PC-9 (cell line): ENCODE data around the gene XXYLT1. TPM values are rescaled to one million over a fixed set of nuclear protein-coding genes. Genes with fewer than 3 reads are reported as not detected.

Source experiments
- BruUV-seq: library from RNA; stranded (reverse); fragments of 400-500 nt; replicated peaks from 2 replicates; lab custom pipeline; 2021; lab: Mats Ljungman, UMichigan
- CTCF ChIA-PET: fragments of 300-600 bp; sonication (Branson Sonifier 250); formaldehyde crosslinking; loops from one replicate; lab custom pipeline; 2022; ENCODE audit warnings: antibody characterized with exemption; lab: Charles Lee
- POLR2A ChIA-PET: fragments of 300-600 bp; sonication (Branson Sonifier 250); formaldehyde crosslinking; loops from one replicate; lab custom pipeline; 2022; ENCODE audit warnings: antibody characterized with exemption; ENCODE audit not compliant: unreplicated experiment; lab: Charles Lee
- DNase-seq, 2 experiments: peaks; one replicate each; pipeline versions ENCODE4 v3.0.0 to v3.0.0-alpha.2; 2015 to 2022; ENCODE audit warnings: mixed read lengths in 1 of 2
- H2AFZ ChIP-seq: fragments of 200-600 bp; sonication (generic); 2 replicates; pipeline ENCODE4 v1.8.1; 2017; ENCODE audit warnings: antibody characterized with exemption
- H3F3A ChIP-seq: fragments of 200-600 bp; sonication (generic); 2 replicates; pipeline ENCODE4 v1.8.1; 2017; ENCODE audit warnings: antibody characterized with exemption, mild to moderate bottlenecking, low read depth; ENCODE audit not compliant: insufficient read depth
- H3K27ac ChIP-seq: fragments of 200-600 bp; sonication (generic); 2 replicates; pipeline ENCODE4 v1.6.1; 2016; ENCODE audit warnings: mixed run types
- H3K27me3 ChIP-seq: fragments of 200-600 bp; sonication (generic); 2 replicates; pipeline ENCODE4 v1.6.1; 2016; ENCODE audit warnings: low read depth, mixed run types; ENCODE audit not compliant: insufficient read depth
- H3K36me3 ChIP-seq: fragments of 200-600 bp; sonication (generic); 2 replicates; pipeline ENCODE4 v1.6.1; 2016; ENCODE audit warnings: low read depth, mixed run types
- H3K4me1 ChIP-seq: fragments of 200-600 bp; sonication (generic); replicated peaks from 2 replicates; pipeline ENCODE4 v1.6.1; 2016; ENCODE audit warnings: mixed run types; ENCODE audit not compliant: insufficient read depth
- H3K4me2 ChIP-seq: fragments of 200-600 bp; sonication (generic); 2 replicates; pipeline ENCODE4 v1.6.1; 2017; ENCODE audit warnings: mixed run types
- H3K4me3 ChIP-seq: fragments of 200-600 bp; sonication (generic); 2 replicates; pipeline ENCODE4 v1.6.1; 2016; ENCODE audit warnings: mixed run types
- H3K79me2 ChIP-seq: fragments of 200-600 bp; sonication (generic); 2 replicates; pipeline ENCODE4 v1.6.1; 2017; ENCODE audit warnings: low read depth, mixed run types
- H3K9me2 ChIP-seq: fragments of 200-600 bp; sonication (generic); 2 replicates; pipeline ENCODE4 v1.8.1; 2017; ENCODE audit warnings: mild to moderate bottlenecking; ENCODE audit not compliant: insufficient read depth
- H3K9me3 ChIP-seq: fragments of 200-600 bp; sonication (generic); 2 replicates; pipeline ENCODE4 v1.8.1; 2016; ENCODE audit warnings: low read depth; ENCODE audit not compliant: insufficient read depth
- H4K20me1 ChIP-seq: fragments of 200-600 bp; sonication (generic); 2 replicates; pipeline ENCODE4 v1.8.1; 2017; ENCODE audit not compliant: insufficient read depth
- CTCF ChIP-seq: fragments of 200-600 bp; sonication (generic); conservative IDR thresholded peaks from 2 replicates; pipeline ENCODE4 v1.6.1; 2017; ENCODE audit warnings: mixed run types, antibody characterized with exemption, mild to moderate bottlenecking, moderate library complexity
- EZH2 ChIP-seq: fragments of 200-600 bp; sonication (generic); IDR thresholded peaks from 2 replicates; pipeline ENCODE4 v1.8.0; 2017; ENCODE audit warnings: antibody characterized with exemption, low read depth
- intact Hi-C: fragments of 100-400 bp; cut with micrococcal nuclease; formaldehyde crosslinking; loops from one replicate; pipeline ENCODE4 v1.10.0; 2022; ENCODE audit not compliant: unreplicated experiment
- total RNA-seq: library from RNA; stranded (reverse); gene quantifications from 2 replicates; pipeline ENCODE4 v1.2.3, GENCODE V29; 2021

Gene XXYLT1
- total RNA-seq, 1 experiment from 2014 or later = 13.3 TPM

- Histone ChIP-seq H3F3A (no peaks in the 10 kb centered on the region), H3K4me3 (no peak overlapping the region), H3K79me2 (no peaks in the 10 kb centered on the region), H3K27ac (no peak overlapping the region), H3K9me3 (no peaks in the 10 kb centered on the region), H3K4me2 (no peak overlapping the region), H4K20me1 (no peaks in the 10 kb centered on the region), H3K9me2 (no peaks in the 10 kb centered on the region), H3K27me3 (no peaks in the 10 kb centered on the region), H3K36me3 (no peaks in the 10 kb centered on the region), H3K4me1 (no peaks in the 10 kb centered on the region), H2AFZ (no peak overlapping the region)
- CTCF ChIA-PET = no interaction called here
- DNase-seq = no peak
- POLR2A ChIA-PET = no interaction called here
- intact Hi-C loops = no loop called here
- no TSS peak for BruUV-seq
- TF ChIP-seq CTCF (no peak), EZH2 (no peak)
Measured at GRCh38 chr3:195128255-195129071, 142.5 kb downstream of the XXYLT1 start.

GRCh38 chr3:195126056-195126605 lies 144.8 kb downstream of the XXYLT1 start:
- TF ChIP-seq CTCF (no peak), EZH2 (no peak)
- Histone ChIP-seq H2AFZ (no peak overlapping the region), H3K9me2 (no peaks in the 10 kb centered on the region), H3K4me3 (no peak overlapping the region), H4K20me1 (no peaks in the 10 kb centered on the region), H3K9me3 (no peaks in the 10 kb centered on the region), H3K27ac (no peak overlapping the region), H3K79me2 (no peaks in the 10 kb centered on the region), H3K4me2 (no peak overlapping the region), H3K4me1 (no peaks in the 10 kb centered on the region), H3F3A (peaks cover 3% of the 10 kb centered on the region; the same call in 1 of the 2 replicates), H3K27me3 (no peaks in the 10 kb centered on the region), H3K36me3 (no peaks in the 10 kb centered on the region)
- DNase-seq = no peak
- CTCF ChIA-PET = no interaction called here
- BruUV-seq = no TSS peak
- POLR2A ChIA-PET = no interaction called here
- intact Hi-C loops = no loop called here

- Histone ChIP-seq H3K4me3 (no peak overlapping the region), H3F3A (peaks cover 8% of the 10 kb centered on the region), H3K9me2 (no peaks in the 10 kb centered on the region), H4K20me1 (no peaks in the 10 kb centered on the region), H3K9me3 (no peaks in the 10 kb centered on the region), H3K4me1 (peaks cover 4% of the 10 kb centered on the region), H3K27me3 (no peaks in the 10 kb centered on the region), H3K4me2 (no peak overlapping the region), H3K79me2 (no peaks in the 10 kb centered on the region), H3K27ac (no peak overlapping the region), H2AFZ (no peak overlapping the region), H3K36me3 (no peaks in the 10 kb centered on the region)
- no TSS peak for BruUV-seq
- ChIA-PET CTCF (no interaction called here), POLR2A (no interaction called here)
- no peak for TF ChIP-seq CTCF
- no peak for TF ChIP-seq EZH2
- intact Hi-C loops = no loop called here
- no peak for DNase-seq
Measured at GRCh38 chr3:195125646-195126045, 145.3 kb downstream of the XXYLT1 start.
